GM23338 (cell line): ENCODE measurements around the gene CCS. TPM values are rescaled to one million over a fixed set of nuclear protein-coding genes. Genes with fewer than 3 reads are reported as not detected.

ENCODE experiments used
- ATAC-seq: fragments of 200-7000 bp; cut with Tn5 transposase; 3 replicates; pipeline ENCODE4 v1.9.1; 2020
- DNase-seq: peaks from one replicate; pipeline ENCODE4 v3.0.0-alpha.2; 2015; ENCODE audit warnings: low spot score
- H2AFZ ChIP-seq: fragments of 200-600 bp; sonication (generic); 2 replicates; pipeline ENCODE4 v1.8.0; 2016; ENCODE audit warnings: antibody characterized with exemption, mild to moderate bottlenecking, moderate library complexity
- H3F3A ChIP-seq: fragments of 200-600 bp; sonication (generic); replicated peaks from 2 replicates; pipeline ENCODE4 v1.8.0; 2017; ENCODE audit warnings: antibody characterized with exemption, mixed run types, low read depth
- H3K27ac ChIP-seq: fragments of 200-600 bp; sonication (generic); 2 replicates; pipeline ENCODE4 v1.6.1; 2016; ENCODE audit warnings: low read depth
- H3K27me3 ChIP-seq: fragments of 200-600 bp; sonication (generic); 2 replicates; pipeline ENCODE4 v1.8.0; 2016; ENCODE audit warnings: mild to moderate bottlenecking, mixed run types, moderate library complexity; ENCODE audit not compliant: insufficient read depth
- H3K36me3 ChIP-seq: fragments of 200-600 bp; sonication (generic); 2 replicates; pipeline ENCODE4 v1.8.0; 2016; ENCODE audit warnings: mild to moderate bottlenecking; ENCODE audit not compliant: insufficient read depth
- H3K4me1 ChIP-seq: fragments of 200-600 bp; sonication (generic); 2 replicates; pipeline ENCODE4 v1.8.0; 2016; ENCODE audit warnings: mild to moderate bottlenecking, moderate library complexity; ENCODE audit not compliant: insufficient read depth
- H3K4me2 ChIP-seq: fragments of 200-600 bp; sonication (generic); 2 replicates; pipeline ENCODE4 v1.7.1; 2017; ENCODE audit warnings: mixed run types
- H3K4me3 ChIP-seq: fragments of 200-600 bp; sonication (generic); 2 replicates; pipeline ENCODE4 v1.6.1; 2016; ENCODE audit warnings: mixed run types
- H3K79me2 ChIP-seq: fragments of 200-600 bp; sonication (generic); replicated peaks from 2 replicates; pipeline ENCODE4 v1.8.0; 2017; ENCODE audit warnings: mild to moderate bottlenecking; ENCODE audit not compliant: insufficient read depth
- H3K9me2 ChIP-seq: fragments of 200-600 bp; sonication (generic); 2 replicates; pipeline ENCODE4 v1.8.0; 2017; ENCODE audit not compliant: insufficient read depth
- H4K20me1 ChIP-seq: fragments of 200-600 bp; sonication (generic); replicated peaks from 2 replicates; pipeline ENCODE4 v1.8.0; 2017; ENCODE audit warnings: mild to moderate bottlenecking; ENCODE audit not compliant: insufficient read depth
- H3K27ac Mint-ChIP-seq: 2 replicates; pipeline ENCODE4 v1.8.0; 2020; ENCODE audit warnings: inconsistent platforms, mild to moderate bottlenecking, moderate library complexity, mixed read lengths
- H3K27me3 Mint-ChIP-seq: 3 replicates; pipeline ENCODE4 v1.8.0; 2022; ENCODE audit warnings: low read depth, mild to moderate bottlenecking, moderate library complexity, mixed read lengths, inconsistent platforms; ENCODE audit not compliant: insufficient read depth, poor library complexity
- H3K36me3 Mint-ChIP-seq: 3 replicates; pipeline ENCODE4 v1.8.0; 2021; ENCODE audit warnings: low read depth, mild to moderate bottlenecking, inconsistent platforms, moderate library complexity, mixed read lengths
- H3K4me1 Mint-ChIP-seq: 3 replicates; pipeline ENCODE4 v1.8.0; 2020; ENCODE audit warnings: mild to moderate bottlenecking, inconsistent platforms, mixed read lengths
- H3K4me3 Mint-ChIP-seq: 3 replicates; pipeline ENCODE4 v1.8.0; 2021; ENCODE audit warnings: moderate library complexity, mild to moderate bottlenecking, inconsistent platforms, mixed read lengths
- H3K9me3 Mint-ChIP-seq: 3 replicates; pipeline ENCODE4 v1.8.0; 2020; ENCODE audit warnings: moderate library complexity, mild to moderate bottlenecking, inconsistent platforms, mixed read lengths
- EZH2phosphoT487 ChIP-seq: fragments of 200-600 bp; sonication (generic); IDR thresholded peaks from one replicate; pipeline ENCODE4 v1.8.1; 2018; ENCODE audit warnings: antibody characterized with exemption; ENCODE audit not compliant: unreplicated experiment
- JUNB ChIP-seq: IDR thresholded peaks from one replicate; pipeline ENCODE4 v1.6.1; 2016; ENCODE audit warnings: antibody characterized with exemption; ENCODE audit not compliant: unreplicated experiment
- POLR2AphosphoS5 ChIP-seq: IDR thresholded peaks from 2 replicates; pipeline ENCODE4 v1.6.1; 2016; ENCODE audit warnings: antibody characterized with exemption, low read depth
- polyA plus RNA-seq: library from polyadenylated mRNA; unstranded; fragments of >200 nt; fragmentation: Nextera tagmentation; extraction: Ambion mirVana; gene quantifications from 2 replicates; pipeline ENCODE4 v1.2.1, GENCODE V29; 2016
- total RNA-seq: library from RNA; depleted of rRNA; stranded (reverse); fragments of >200 nt; shearing (Covaris generic); gene quantifications from 2 replicates; pipeline ENCODE4 v1.2.3, GENCODE V29; 2014
- TF ChIP-seq, protein P1 (sequence below): fragments of 250-450 bp; sonication (Bioruptor Pico); IDR thresholded peaks from 2 replicates; pipeline ENCODE4 v1.5.0; 2020; ENCODE audit warnings: mild to moderate bottlenecking, moderate library complexity
- TF ChIP-seq, protein P2 (sequence below): IDR thresholded peaks from one replicate; pipeline ENCODE4 v1.6.1; 2018; ENCODE audit warnings: antibody characterized with exemption; ENCODE audit not compliant: unreplicated experiment

Gene CCS
- total and polyA plus RNA-seq, 2 experiments from 2014 or later, result 36.1 to 60.7 TPM

DNA sequence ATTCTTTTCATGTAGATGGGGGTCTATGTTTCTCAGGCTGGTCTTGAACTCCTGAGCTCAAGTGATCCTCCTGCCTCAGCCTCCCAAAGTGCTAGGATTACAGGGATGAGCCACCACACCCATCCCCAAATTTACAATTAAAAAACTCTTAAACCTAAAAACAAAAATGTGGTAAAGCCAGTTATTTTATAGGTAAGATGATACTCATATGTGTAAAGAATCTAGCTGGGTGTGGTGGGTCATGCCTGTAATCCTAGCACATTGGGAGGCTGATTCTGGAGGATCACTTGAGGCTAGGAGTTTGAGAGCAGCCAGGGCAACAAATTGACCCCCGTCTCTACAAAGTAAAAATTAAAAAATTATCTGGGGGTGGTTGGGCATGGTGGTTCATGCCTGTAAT lies 19.5 kb downstream of the CCS start (continued):
- TF ChIP-seq, protein P1, sequence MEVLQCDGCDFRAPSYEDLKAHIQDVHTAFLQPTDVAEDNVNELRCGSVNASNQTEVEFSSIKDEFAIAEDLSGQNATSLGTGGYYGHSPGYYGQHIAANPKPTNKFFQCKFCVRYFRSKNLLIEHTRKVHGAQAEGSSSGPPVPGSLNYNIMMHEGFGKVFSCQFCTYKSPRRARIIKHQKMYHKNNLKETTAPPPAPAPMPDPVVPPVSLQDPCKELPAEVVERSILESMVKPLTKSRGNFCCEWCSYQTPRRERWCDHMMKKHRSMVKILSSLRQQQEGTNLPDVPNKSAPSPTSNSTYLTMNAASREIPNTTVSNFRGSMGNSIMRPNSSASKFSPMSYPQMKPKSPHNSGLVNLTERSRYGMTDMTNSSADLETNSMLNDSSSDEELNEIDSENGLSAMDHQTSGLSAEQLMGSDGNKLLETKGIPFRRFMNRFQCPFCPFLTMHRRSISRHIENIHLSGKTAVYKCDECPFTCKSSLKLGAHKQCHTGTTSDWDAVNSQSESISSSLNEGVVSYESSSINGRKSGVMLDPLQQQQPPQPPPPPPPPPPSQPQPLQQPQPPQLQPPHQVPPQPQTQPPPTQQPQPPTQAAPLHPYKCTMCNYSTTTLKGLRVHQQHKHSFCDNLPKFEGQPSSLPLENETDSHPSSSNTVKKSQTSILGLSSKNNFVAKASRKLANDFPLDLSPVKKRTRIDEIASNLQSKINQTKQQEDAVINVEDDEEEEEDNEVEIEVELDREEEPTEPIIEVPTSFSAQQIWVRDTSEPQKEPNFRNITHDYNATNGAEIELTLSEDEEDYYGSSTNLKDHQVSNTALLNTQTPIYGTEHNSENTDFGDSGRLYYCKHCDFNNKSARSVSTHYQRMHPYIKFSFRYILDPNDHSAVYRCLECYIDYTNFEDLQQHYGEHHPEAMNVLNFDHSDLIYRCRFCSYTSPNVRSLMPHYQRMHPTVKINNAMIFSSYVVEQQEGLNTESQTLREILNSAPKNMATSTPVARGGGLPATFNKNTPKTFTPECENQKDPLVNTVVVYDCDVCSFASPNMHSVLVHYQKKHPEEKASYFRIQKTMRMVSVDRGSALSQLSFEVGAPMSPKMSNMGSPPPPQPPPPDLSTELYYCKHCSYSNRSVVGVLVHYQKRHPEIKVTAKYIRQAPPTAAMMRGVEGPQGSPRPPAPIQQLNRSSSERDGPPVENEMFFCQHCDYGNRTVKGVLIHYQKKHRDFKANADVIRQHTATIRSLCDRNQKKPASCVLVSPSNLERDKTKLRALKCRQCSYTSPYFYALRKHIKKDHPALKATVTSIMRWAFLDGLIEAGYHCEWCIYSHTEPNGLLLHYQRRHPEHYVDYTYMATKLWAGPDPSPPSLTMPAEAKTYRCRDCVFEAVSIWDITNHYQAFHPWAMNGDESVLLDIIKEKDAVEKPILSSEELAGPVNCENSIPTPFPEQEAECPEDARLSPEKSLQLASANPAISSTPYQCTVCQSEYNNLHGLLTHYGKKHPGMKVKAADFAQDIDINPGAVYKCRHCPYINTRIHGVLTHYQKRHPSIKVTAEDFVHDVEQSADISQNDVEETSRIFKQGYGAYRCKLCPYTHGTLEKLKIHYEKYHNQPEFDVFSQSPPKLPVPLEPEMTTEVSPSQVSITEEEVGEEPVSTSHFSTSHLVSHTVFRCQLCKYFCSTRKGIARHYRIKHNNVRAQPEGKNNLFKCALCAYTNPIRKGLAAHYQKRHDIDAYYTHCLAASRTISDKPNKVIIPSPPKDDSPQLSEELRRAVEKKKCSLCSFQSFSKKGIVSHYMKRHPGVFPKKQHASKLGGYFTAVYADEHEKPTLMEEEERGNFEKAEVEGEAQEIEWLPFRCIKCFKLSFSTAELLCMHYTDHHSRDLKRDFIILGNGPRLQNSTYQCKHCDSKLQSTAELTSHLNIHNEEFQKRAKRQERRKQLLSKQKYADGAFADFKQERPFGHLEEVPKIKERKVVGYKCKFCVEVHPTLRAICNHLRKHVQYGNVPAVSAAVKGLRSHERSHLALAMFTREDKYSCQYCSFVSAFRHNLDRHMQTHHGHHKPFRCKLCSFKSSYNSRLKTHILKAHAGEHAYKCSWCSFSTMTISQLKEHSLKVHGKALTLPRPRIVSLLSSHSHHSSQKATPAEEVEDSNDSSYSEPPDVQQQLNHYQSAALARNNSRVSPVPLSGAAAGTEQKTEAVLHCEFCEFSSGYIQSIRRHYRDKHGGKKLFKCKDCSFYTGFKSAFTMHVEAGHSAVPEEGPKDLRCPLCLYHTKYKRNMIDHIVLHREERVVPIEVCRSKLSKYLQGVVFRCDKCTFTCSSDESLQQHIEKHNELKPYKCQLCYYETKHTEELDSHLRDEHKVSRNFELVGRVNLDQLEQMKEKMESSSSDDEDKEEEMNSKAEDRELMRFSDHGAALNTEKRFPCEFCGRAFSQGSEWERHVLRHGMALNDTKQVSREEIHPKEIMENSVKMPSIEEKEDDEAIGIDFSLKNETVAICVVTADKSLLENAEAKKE, result no peak
- TF ChIP-seq, protein P2, sequence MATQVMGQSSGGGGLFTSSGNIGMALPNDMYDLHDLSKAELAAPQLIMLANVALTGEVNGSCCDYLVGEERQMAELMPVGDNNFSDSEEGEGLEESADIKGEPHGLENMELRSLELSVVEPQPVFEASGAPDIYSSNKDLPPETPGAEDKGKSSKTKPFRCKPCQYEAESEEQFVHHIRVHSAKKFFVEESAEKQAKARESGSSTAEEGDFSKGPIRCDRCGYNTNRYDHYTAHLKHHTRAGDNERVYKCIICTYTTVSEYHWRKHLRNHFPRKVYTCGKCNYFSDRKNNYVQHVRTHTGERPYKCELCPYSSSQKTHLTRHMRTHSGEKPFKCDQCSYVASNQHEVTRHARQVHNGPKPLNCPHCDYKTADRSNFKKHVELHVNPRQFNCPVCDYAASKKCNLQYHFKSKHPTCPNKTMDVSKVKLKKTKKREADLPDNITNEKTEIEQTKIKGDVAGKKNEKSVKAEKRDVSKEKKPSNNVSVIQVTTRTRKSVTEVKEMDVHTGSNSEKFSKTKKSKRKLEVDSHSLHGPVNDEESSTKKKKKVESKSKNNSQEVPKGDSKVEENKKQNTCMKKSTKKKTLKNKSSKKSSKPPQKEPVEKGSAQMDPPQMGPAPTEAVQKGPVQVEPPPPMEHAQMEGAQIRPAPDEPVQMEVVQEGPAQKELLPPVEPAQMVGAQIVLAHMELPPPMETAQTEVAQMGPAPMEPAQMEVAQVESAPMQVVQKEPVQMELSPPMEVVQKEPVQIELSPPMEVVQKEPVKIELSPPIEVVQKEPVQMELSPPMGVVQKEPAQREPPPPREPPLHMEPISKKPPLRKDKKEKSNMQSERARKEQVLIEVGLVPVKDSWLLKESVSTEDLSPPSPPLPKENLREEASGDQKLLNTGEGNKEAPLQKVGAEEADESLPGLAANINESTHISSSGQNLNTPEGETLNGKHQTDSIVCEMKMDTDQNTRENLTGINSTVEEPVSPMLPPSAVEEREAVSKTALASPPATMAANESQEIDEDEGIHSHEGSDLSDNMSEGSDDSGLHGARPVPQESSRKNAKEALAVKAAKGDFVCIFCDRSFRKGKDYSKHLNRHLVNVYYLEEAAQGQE, result no peak
- TF ChIP-seq JUNB, result no peak
- TF ChIP-seq EZH2phosphoT487, result no peak

GRCh38 chr11:66614073-66614472 lies 21.1 kb downstream of the CCS start:
- H3K4me3 ChIP-seq, result no peak overlapping the region
- no peak for ATAC-seq
- H3K27ac Mint-ChIP-seq, result no peak overlapping the region
- no peak overlapping the region for H3K4me3 Mint-ChIP-seq
- H3K27me3 Mint-ChIP-seq, result peaks cover 14% of the 10 kb centered on the region
- H4K20me1 ChIP-seq, result peaks cover 21% of the 10 kb centered on the region
- no peak overlapping the region for H3K27ac ChIP-seq
- no peaks in the 10 kb centered on the region for H3K9me3 Mint-ChIP-seq
- H3K36me3 ChIP-seq, result peaks cover 13% of the 10 kb centered on the region
- H3F3A ChIP-seq, result peaks cover 15% of the 10 kb centered on the region; the same call in 1 of the 2 replicates
- peaks cover 38% of the 10 kb centered on the region for H3K79me2 ChIP-seq
- no peak for TF ChIP-seq POLR2AphosphoS5
- TF ChIP-seq, protein P2, result no peak
- no peak for DNase-seq
- peaks cover 16% of the 10 kb centered on the region for H3K4me1 ChIP-seq
- H3K4me2 ChIP-seq, result no peak overlapping the region
- no peak overlapping the region for H2AFZ ChIP-seq
- no peaks in the 10 kb centered on the region for H3K27me3 ChIP-seq
- H3K36me3 Mint-ChIP-seq, result peaks cover 31% of the 10 kb centered on the region
- H3K9me2 ChIP-seq, result no peaks in the 10 kb centered on the region
- H3K4me1 Mint-ChIP-seq, result peaks cover 16% of the 10 kb centered on the region
